ENCODE measurements around the gene GFOD1. TPM values are rescaled to one million over a fixed set of nuclear protein-coding genes. Genes with fewer than 3 reads are reported as not detected.
"Not testable (repeated sequence)": the region's sequence is repeated elsewhere in the genome, so short reads cannot be mapped to it uniquely, and the experiment has no call there.

Gene GFOD1
- polyA plus RNA-seq, 2 of the 4 experiments (the other 2 are of a cell fraction): 2.7 to 3.5 TPM

GRCh38 chr6:13328076-13328874 is 159.1 kb downstream of the GFOD1 start, which contains the start of gene TBC1D7:
Gene TBC1D7, minus strand, starts transcription at chr6:13328537. Its CDS starts 1,639 bp downstream, at chr6:13326898.
- Histone ChIP-seq H3K27ac (peak within 1 kb of the TSS; percentile 90 to 99), H3K4me3 (peak within 1 kb of the TSS; percentile 67), H3K4me1 (peaks cover 16% of the 10 kb centered on the region; the same call in 1 of the 3 replicates), H3K4me2 (peak within 1 kb of the TSS; percentile 85), H3K9me3 (no peaks in the 10 kb centered on the region)
- WGBS (ENCODE audit: missing lambda C conversion rate): 1% methylated on average over 13 of the region's 63 CpGs
- FAIRE-seq: no peak
- peak; percentile 93 to 96 for ATAC-seq
- POLR2A ChIA-PET: interaction anchor here (0.6 to 3.2 kb wide), 19 partner anchors 13 to 416 kb away, joined by 3 to 28 read pairs (median 5); partner anchors contain the start of genes GFOD1, NOL7 and SIRT5
- TF ChIP-seq MAX (IDR thresholded peaks at IDR 0.05): peak; percentile 59; the same call in 1 of the 2 replicates
- TF ChIP-seq HOXB5 (CRISPR knock-in tag; IDR thresholded peaks at IDR 0.05): 0 out of 2 replicates have a peak, but pooled peaks have one; percentile 51
- no peak for TF ChIP-seq HES2 (IDR thresholded peaks at IDR 0.05)
- TF ChIP-seq ATOH8 (CRISPR knock-in tag; IDR thresholded peaks at IDR 0.05; ENCODE audit: low read depth): peak; percentile 54; the same call in 1 of the 2 replicates
- no peak for TF ChIP-seq USF2 (IDR thresholded peaks at IDR 0.05)
- TF ChIP-seq JUN (IDR thresholded peaks at IDR 0.05): peak in 1 of 2 experiments; percentile 86; a peak in 4 of 5 replicates
- TF ChIP-seq, protein P1, sequence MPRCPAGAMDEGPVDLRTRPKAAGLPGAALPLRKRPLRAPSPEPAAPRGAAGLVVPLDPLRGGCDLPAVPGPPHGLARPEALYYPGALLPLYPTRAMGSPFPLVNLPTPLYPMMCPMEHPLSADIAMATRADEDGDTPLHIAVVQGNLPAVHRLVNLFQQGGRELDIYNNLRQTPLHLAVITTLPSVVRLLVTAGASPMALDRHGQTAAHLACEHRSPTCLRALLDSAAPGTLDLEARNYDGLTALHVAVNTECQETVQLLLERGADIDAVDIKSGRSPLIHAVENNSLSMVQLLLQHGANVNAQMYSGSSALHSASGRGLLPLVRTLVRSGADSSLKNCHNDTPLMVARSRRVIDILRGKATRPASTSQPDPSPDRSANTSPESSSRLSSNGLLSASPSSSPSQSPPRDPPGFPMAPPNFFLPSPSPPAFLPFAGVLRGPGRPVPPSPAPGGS (IDR thresholded peaks at IDR 0.05): peak; percentile 66; the same call in 2 of the 3 replicates
- TF ChIP-seq, protein P2, sequence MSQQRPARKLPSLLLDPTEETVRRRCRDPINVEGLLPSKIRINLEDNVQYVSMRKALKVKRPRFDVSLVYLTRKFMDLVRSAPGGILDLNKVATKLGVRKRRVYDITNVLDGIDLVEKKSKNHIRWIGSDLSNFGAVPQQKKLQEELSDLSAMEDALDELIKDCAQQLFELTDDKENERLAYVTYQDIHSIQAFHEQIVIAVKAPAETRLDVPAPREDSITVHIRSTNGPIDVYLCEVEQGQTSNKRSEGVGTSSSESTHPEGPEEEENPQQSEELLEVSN (IDR thresholded peaks at IDR 0.05; ENCODE audit: borderline replicate concordance, low read depth): 0 out of 2 replicates have a peak, but pooled peaks have one; percentile 25
- TF ChIP-seq POLR2A (IDR thresholded peaks at IDR 0.05; ENCODE audit: low read length): peak; percentile 78
- peak; percentile 31; the same call in 1 of the 2 replicates for TF ChIP-seq PHF8 (IDR thresholded peaks at IDR 0.05; ENCODE audit: borderline replicate concordance, low read depth)
- CTCF ChIA-PET: interaction anchor here (0.5 to 4.9 kb wide), 9 partner anchors 10 to 417 kb away, joined by 3 to 35 read pairs (median 3); no protein-coding TSS in a partner anchor
- peak; percentile 62 to 91 for DNase-seq (ENCODE audit: low read depth in 1 of 2, low spot score in 1 of 2)

GRCh38 chr6:13327691-13328075 is 159.7 kb downstream of the GFOD1 start:
- CTCF ChIA-PET: interaction anchor here (0.5 to 2.0 kb wide), 7 partner anchors 10 to 288 kb away, joined by 3 to 7 read pairs (median 3); partner anchors contain the start of gene NOL7
- no peak for FAIRE-seq
- H3K27ac ChIP-seq: peak overlapping the region; percentile 90 to 99
- peak overlapping the region; percentile 81 for H3K4me2 ChIP-seq
- peaks cover 16% of the 10 kb centered on the region; the same call in 1 of the 3 replicates for H3K4me1 ChIP-seq
- DNase-seq (ENCODE audit: low read depth in 1 of 2, low spot score in 1 of 2): no peak
- peak in 1 of 2 experiments; percentile 6; a peak in 3 of 6 replicates for ATAC-seq
- H3K4me3 ChIP-seq: peak overlapping the region; percentile 67
- WGBS (ENCODE audit: missing lambda C conversion rate): 3% methylated on average over 10 of the region's 10 CpGs
- POLR2A ChIA-PET: interaction anchor here (1.4 to 2.4 kb wide), 3 partner anchors 25 to 247 kb away, joined by 8 to 28 read pairs (median 13); partner anchors contain the start of genes GFOD1 and SIRT5
- TF ChIP-seq JUNB (IDR thresholded peaks at IDR 0.05) (no peak), HOXB5 (CRISPR knock-in tag; IDR thresholded peaks at IDR 0.05) (no peak)
- H3K9me3 ChIP-seq: no peaks in the 10 kb centered on the region

GRCh38 chr6:13326031-13326586 is 161.3 kb downstream of the GFOD1 start:
- not testable (repeated sequence) for FAIRE-seq

More at GRCh38 chr6:13326031-13326586, 161.3 kb downstream of the GFOD1 start:
- Histone ChIP-seq H3K4me3 (peak overlapping the region; percentile 67; the same call in 2 of the 3 replicates), H3K4me2 (peak overlapping the region; percentile 81), H3K27ac (peak overlapping the region; percentile 41 to 90; a peak in 2 of 6 replicates), H3K4me1 (peaks cover 16% of the 10 kb centered on the region; the same call in 1 of the 3 replicates)
- DNase-seq (ENCODE audit: low read depth in 1 of 2, low spot score in 1 of 2); CTCF ChIA-PET; ATAC-seq; POLR2A ChIA-PET; H3K9me3 ChIP-seq: not testable (repeated sequence)
- WGBS (ENCODE audit: missing lambda C conversion rate): 78% methylated on average over 3 of the region's 3 CpGs

Measured in A549 (cell line).